Fibroblast of skin of right quadriceps (primary cell): ENCODE results near the gene MRTFA.
"Not testable (repeated sequence)": the region's sequence is repeated elsewhere in the genome, so short reads cannot be mapped to it uniquely, and the experiment has no call there.

Experiments used
- DNase-seq: peaks from one replicate; pipeline ENCODE4 v3.0.0-alpha.2; 2013

Gene MRTFA

GRCh38 chr22:40518840-40519239 is 117.7 kb downstream of the MRTFA start:
- no peak for DNase-seq

GRCh38 chr22:40517631-40518030 is 118.9 kb downstream of the MRTFA start:
- DNase-seq: no peak

DNA sequence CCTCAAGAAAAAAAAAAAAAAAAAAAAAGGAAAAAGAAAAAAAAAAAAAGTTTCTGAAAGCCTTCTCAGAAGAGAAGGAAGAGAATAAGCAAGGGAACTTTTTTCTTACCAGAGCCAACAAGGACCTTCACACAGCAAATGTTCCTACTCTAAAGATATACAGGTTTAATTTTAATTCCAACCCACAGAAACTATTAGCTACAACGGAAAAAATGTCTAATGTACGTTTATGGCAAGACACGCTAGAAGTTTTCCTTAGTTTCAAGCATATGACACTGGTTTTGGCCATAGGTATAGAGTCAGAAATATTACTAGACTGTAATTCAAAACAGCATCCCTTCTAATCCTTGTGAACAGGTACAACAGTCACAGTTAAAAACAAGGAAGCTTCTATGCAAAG is 120.1 kb downstream of the MRTFA start:
- no peak for DNase-seq

- peak; percentile 100 for DNase-seq
Measured at GRCh38 chr22:40512426-40513136, 123.9 kb downstream of the MRTFA start.

DNA sequence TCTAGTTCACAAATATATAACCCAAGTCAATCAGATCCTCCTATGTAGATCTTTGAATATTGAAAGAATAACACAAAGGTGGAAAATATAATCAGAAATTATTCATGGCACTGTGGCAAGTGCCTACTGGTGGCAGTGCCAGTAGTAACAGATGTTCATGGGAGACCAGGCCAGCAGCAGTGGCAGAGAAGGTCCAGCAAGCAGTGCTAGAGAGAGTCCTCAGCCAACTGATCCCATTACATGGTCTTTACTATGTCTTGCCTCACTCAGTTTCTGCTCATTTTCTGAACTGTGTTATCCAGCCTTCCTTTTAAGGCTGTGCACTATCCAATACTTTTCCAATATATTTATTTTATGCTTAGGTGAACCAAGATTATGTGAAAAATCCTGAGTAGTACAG is 124.9 kb downstream of the MRTFA start:
- DNase-seq: no peak

DNA sequence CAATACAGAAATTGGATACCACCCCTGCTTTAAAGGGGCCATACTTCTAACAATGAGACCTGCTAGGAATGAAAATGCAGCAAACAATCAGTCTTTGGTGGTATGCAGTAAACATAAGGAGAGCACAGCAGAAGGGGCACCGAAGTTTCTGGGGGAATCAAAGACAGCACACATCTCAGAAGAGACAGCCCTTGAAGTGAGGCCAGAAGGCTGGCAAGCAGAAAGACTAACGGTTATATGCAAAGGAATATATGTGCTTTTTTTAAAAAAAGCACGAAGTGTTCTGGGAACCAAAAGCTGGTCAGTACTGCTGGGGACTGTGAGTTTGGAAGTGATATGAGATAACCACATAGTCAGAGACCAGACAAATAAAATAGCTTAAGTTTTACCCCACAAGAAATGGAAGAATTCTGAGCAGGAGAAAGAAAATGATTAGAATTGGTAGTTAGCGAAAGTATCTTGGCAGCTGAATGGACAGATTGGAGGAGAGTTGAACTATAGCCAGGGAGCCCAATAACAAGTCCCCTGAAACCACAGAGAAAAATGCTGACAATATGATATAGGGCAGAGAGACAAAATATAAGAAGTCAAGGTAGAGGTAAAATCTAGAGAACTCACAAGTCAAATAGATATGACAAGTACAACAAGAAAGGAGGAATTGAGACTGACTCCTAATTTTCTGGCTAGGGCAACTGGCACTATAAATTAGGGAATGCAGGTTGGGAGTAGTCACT is 125.7 kb downstream of the MRTFA start:
- DNase-seq: no peak

DNA sequence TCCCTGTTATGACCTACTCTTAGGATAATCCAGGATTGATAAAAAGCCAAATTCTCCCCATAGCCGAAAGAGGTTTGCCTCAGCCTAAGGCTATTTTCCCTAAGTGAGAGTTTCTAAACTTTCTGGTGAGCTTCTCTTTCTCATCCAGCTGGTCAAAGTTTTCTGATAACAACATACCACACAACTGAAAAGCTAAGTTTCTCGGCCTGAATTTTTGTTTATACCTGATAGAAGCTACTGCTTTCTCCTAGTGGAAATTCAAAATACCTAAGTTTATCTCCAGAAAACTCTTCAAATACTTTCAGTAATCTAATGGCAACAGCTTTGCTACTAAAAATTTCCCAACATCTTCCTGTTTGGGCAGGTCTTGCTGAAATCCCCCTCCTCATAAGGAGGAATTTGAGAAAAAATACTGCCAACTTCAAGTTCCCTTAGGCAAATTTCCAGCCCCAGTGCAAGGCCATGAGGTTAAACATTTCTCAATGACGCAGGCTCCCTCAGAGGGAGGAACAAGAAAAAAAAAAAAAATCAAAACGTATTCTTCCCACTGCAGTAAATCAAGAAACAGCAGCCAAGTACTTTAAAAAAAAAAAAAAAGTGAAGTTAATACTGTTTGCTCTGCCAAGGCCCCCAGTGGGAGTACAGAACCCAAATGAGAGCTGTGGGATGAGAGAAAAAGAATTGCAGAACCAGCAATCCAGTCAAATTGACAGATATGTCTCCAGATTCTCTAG is 127.0 kb downstream of the MRTFA start:
- DNase-seq: peak; percentile 96

- DNase-seq: not testable (repeated sequence)
Measured at GRCh38 chr22:40508046-40508445, 128.5 kb downstream of the MRTFA start.

GRCh38 chr22:40507491-40507890 is 129.0 kb downstream of the MRTFA start:
- no peak for DNase-seq

DNA sequence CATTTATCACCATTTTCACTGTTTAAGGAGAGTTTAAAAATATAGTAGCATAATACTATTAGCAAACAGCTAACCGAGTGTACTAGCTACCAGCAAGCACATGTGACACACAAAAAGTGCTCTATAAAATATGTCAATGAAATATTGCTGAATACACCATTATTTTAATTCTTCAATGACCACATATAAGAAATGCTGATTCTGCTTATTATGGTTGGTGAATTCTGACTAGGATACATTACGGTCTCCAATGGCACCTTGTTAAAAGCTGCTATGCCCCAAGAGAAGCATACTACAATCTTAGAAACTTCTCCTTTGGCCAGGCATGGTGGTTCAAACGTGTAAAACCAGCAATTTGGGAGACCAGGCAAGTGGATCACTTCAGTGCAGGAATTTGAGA is 129.8 kb downstream of the MRTFA start:
- DNase-seq: no peak

GRCh38 chr22:40504285-40505249 is 132.0 kb downstream of the MRTFA start:
- DNase-seq: no peak

GRCh38 chr22:40502919-40503318 is 133.6 kb downstream of the MRTFA start:
- no peak for DNase-seq

GRCh38 chr22:40500465-40500786 is 136.1 kb downstream of the MRTFA start:
- DNase-seq: not testable (repeated sequence)

DNA sequence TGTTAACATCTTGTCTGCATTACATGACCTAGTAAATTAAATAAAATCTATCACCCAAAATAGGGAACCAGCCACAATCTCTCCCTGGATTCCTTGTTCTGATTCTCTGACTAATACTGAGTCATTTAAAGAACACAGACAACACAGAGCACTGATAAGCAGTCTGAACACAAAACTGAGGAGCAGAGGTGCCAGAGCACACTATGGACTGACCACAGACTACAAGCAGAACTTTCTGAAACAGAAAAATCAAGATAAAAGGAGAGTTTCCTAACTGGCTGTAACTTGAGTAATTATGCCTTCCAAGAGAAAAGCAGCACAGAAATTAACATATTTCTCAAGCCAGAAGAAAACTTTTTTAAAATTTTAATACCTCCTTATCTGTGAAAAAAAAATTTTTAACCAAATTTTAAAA is 137.3 kb downstream of the MRTFA start:
- peak; percentile 99 for DNase-seq

DNA sequence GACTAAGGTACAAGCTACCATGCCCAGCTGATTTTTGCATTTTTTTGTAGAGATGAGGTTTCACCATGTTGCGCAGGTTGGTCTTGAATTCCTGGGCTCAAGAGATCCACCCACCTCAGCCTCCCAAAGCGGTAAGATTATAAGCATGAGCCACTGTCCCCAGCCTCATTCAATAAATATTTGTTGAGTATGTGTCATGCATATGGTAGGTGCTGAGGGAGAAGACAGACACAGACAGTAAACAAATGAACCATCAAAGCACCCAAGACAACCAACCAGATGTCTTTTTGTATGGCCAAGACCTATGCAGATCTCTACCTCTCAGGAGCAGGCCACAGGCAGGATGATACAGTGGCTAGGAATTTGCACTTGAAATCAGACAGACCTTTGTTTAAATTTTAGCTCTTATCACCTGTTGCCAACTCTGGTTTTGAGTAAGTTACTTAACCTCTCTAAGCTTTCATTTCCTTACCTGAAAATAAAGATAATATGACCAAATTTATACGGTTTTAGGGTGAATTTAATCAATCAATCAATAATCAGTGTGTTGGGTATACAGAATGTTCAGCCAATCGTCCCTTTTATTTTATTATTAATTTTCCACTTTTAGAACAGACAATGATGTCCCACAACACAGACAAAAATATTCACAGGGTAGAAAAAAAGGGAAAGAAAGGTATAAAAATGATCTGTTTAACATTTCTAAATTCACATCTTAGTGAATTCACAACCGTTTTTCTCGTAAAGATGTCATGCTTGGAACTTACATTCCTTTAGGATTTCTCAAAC is 137.9 kb downstream of the MRTFA start:
- DNase-seq: peak; percentile 95

DNA sequence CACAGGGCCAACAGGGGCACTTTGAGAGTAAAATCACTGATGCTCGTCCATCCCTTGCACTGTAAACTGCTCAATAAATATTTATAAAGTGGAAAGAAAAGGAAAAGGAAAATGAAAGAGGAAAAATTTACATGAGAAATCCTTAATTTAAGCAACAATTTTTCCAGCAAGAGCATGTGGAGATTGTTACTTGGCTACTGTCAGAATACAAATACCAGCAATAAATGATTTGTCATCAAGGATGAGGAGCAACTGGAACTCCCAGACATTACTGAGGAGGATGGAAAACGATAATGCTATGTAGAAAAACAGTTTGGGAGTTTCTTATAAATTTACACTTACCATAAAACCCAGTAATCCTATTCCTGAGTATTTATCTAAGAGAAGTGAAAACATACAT is 143.1 kb downstream of the MRTFA start:
- DNase-seq: no peak

- no peak for DNase-seq
Measured at GRCh38 chr22:40491990-40492631, 144.4 kb downstream of the MRTFA start.

DNA sequence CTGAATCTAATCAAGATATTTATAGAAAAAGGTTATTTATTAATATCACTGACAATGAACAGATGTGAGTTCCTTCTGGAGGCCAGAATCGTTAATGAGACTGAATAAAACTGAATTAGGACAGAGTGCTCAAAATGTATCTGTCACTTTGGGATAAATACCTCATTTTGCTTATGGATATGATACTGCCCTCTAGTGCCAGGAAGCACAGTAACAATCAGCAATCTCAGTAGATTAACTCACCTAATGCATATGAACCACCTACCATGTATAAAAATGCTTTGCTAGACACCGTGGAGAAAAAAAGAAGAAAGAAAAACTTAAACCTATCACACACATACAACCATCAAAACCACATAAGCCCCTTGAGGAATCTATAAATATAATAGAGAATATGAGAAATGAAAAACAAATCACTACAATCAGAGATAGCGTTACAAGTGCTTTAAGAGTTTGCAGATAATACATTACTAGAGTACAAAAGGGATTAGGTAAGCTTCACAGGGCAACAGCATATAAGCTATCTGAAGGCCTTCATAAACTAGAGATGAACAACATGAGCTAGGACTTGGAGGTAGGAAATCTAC is 148.8 kb downstream of the MRTFA start:
- DNase-seq: no peak

DNA sequence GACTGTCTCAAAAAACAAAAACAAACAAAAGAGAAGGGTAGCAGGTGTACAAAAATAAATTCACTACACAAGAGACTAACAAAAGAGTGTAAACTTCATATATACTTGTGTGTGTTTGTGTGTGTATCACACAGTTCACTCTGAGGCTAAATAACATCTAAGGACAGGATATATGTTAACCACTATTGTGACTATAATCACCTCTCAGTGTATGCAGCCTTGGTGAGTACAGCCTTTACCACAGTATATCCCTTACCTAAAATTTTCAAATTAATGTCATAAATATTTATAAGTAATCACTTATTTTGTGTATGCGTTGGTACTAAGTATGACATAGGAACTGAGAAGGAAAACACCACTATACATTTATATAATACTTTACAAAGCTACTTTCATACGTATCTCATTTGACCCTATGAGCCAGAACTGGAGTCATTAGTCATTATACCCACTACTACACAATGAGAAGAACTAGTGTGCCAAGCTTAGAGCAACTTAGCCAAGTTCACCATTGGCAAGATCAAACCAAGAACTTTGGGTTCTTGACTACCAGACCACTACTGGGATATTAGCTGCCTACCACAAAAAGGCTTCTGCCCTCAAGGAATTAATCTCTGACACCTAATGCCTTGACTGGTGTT is 149.4 kb downstream of the MRTFA start:
- DNase-seq: no peak
